ENCODE measurements around the gene CTSW.

Gene CTSW

GRCh38 chr11:65906602-65907001 is 27.0 kb downstream of the CTSW start:
- no peak for DNase-seq

GRCh38 chr11:65907878-65908277 is 28.2 kb downstream of the CTSW start:
- no peak for DNase-seq

GRCh38 chr11:65911682-65912568 is 32.3 kb downstream of the CTSW start:
- DNase-seq, result no peak

- no peak for DNase-seq
These were observed 33.2 kb downstream of the CTSW start for GRCh38 chr11:65912845-65913244.

- no peak for DNase-seq
These were observed 35.6 kb downstream of the CTSW start for GRCh38 chr11:65915101-65915820.

- no peak for DNase-seq
These were observed 36.2 kb downstream of the CTSW start for GRCh38 chr11:65915821-65916251.

DNA sequence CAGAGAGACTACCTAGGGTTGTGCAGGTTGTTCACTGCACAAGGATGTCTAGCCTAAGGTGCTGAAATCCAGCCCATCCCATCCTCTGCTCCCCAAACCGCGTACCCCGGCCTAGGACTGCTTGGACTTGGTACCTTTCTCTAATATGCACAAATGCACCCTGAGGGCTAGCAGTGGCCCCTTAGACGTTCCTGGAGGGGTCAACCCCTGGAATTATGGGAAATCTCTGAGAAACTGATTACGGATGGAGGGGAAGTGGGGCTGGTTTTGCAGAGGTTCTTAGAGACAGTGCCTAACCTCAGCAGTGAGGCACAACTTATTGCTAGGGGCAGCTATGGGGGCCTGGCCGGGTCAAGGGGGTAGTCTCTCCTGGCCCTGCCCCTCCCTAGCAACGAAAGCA is 36.8 kb downstream of the CTSW start:
- no peak for DNase-seq

DNA sequence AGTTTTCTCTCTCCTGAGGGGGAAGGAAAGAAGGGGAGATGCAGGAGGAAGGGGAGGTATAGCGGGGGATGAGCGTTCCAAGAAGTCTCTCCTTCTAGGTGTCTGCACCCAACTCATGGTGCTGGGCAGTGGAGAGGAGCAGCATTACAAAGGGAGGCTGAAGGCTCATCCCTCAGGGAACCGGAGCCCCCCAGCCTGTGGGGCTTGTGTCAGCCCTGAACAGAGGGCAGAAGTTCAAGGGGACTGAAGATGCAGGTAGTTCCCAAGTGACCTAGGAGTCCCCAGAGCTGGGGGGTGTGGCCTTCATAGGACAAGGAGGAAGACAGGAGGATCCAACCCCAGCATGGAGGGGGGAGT is 37.4 kb downstream of the CTSW start:
- DNase-seq, result no peak

GRCh38 chr11:65917434-65918210 is 38.0 kb downstream of the CTSW start:
- no peak for DNase-seq

DNA sequence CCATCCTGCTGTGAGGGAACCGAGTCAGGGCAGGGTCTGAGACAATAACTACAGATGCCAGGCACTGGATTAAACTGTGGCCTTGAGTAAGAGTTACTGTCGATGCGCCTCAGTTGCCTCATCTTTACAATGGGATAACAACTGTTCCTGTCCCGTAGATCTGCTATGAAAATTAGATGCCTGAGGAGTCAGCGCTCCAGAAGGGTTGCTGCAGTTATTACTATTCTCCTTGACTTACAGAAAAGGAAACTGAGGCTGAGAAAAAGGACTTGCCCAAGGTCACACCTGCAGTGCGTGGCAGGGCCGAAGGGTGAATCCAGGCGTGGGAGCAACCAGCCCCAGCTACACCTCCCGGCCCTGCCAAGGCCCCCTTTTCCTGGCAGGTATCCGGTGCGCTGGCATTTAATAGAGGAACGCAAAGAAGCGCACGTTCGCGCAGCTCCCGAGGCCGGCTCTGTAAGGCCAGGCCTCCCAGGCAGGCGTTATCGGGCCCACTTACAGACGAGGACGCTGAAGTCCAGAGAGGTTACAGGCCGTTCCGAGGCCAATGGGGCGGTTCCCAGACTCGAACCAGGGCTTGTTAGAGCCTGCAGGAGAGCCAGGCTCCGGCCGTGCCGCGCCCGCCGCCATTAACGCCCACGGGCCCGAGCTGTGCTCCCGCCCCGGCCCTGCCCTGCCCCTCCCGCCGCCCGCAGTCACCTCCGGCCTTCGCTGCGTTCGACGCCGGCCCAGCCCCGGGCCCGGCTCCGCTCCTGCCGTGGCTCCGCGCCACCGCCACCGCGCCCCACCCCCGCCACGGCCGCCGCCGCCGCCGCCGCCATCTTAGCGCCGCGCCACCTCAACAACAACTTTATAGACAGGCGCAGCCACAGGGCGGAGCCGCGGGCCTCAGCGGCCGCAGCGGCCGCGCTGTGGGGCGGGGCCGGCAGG is 38.8 kb downstream of the CTSW start, which contains the start of gene C11orf68:
TSS of gene C11orf68 (minus strand) at position 852 of the 930 bp plus-strand sequence. CDS start at position 821, 31 bp downstream.
- no peak for DNase-seq

DNA sequence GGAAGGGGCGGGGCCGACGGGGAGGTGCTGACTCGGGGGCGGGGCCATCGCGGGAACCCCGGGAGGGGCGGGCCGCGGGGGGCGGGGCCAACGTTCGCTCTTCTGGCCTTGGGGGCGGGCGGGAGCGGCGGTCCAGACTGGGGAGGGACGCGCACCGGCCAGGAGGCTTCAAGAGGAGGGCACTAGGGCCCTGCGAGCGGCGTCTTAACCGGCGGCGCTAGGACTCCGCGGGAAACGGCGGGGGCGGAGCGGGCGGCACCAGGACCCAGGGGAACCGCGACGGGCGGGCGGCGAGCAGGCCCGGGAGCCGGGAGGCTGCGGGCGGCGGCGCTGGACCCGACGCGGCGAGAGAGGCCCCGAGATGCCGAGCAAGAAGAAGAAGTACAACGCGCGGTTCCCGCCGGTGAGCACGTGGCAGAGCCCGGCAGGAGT is 39.5 kb downstream of the CTSW start, which contains the start of gene DRAP1:
TSS of gene DRAP1 (plus strand) at position 286 of the 432 bp plus-strand sequence. CDS start at position 362, 76 bp downstream.
- peak; percentile 98 to 99 for DNase-seq

GRCh38 chr11:65919573-65920371 is 40.1 kb downstream of the CTSW start:
- DNase-seq, result peak in 1 of 2 experiments; percentile 77

- DNase-seq, result no peak
These were observed 40.8 kb downstream of the CTSW start for GRCh38 chr11:65920372-65920802.

DNA sequence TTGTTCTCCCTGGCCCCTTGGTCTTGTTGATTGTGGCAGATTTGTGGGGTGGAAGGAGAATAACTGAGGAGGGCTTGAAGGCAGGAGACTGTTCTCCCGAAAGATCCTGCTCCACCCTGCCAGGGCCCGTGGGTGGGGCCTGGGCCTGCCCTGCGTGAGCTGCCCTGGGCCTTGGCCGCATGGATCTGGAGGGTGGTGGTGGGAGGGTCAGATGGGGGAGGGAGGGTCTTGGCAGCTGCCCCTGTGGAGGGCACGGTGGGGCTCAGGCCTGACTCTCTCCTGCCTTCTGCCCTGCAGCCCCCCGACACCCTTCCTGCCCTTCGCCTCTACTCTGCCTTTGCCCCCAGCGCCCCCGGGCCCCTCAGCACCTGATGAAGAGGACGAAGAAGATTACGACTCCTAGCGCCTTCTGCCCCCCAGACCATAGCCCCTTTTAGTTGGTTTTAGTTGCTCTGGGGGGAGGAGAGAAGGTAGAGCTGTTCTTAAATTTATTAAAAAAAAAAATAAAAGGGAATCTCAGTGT is 41.5 kb downstream of the CTSW start:
- no peak for DNase-seq

DNA sequence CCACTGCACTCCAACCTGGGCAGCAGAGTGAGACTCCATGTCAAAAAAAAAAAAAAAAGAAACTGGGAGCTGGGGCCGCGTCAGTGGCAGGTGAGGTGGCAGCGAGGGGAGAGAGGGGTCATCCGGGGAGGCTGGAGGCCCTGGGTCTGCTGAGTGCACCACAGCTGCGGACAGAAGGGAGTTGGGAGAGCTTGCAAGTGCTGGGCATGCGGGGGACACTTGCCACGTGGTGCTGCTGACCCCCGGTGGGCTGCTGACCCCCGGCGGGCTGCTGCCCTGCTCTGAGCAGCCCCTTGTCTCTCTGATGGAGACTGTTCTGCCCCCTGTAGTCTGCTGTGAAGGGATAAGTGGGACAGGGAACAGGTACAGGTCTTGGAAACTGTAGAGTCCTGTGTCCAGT is 42.2 kb downstream of the CTSW start:
- DNase-seq, result no peak

- DNase-seq, result no peak
These were observed 42.9 kb downstream of the CTSW start for GRCh38 chr11:65922565-65922964.

DNA sequence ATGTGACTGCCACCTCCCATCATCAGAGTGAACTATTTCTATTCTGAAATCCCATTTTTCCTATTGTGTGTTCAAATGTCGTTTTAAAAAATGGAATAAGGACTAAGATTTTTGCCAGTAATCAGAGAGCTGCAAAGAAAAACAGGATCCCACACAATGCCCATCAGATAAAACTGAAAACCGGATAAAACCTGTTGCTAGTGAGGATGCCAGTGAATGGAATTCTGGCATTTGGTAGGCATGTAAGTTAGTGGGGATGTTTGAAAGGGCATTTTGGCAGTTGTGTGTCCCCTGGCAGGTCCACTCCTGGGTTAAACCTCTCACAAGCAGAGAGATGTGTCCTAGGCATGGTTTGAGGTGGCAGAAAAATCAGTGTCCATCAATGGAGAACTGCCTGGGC is 45.8 kb downstream of the CTSW start:
- no peak for DNase-seq

DNA sequence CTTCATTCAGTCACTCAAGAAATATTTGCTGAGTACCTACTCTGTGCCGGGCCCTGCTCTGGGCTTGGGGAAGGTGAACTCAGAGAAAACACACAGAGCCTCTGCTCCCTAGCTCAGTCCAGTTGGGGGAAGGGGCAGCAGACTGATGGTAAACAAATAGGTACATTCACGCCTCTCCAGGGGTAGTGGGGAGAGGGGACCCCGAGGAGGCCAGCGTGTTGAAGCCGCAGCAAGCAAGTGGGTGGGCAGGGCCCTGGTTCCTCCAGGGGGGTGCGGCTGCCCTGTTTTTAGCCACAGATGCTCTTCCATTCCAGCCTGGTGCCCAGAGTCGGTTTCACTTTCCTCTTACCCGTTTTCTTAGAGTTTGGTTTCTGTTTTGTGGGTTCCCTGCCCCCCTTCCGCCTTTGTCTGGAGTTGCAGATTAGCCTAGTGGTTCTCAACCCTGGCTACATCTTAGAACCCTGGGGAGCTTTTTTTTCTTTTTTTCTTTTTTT is 48.3 kb downstream of the CTSW start:
- peak; percentile 76 to 79 for DNase-seq

- DNase-seq, result no peak
These were observed 49.0 kb downstream of the CTSW start for GRCh38 chr11:65928667-65929066.

DNA sequence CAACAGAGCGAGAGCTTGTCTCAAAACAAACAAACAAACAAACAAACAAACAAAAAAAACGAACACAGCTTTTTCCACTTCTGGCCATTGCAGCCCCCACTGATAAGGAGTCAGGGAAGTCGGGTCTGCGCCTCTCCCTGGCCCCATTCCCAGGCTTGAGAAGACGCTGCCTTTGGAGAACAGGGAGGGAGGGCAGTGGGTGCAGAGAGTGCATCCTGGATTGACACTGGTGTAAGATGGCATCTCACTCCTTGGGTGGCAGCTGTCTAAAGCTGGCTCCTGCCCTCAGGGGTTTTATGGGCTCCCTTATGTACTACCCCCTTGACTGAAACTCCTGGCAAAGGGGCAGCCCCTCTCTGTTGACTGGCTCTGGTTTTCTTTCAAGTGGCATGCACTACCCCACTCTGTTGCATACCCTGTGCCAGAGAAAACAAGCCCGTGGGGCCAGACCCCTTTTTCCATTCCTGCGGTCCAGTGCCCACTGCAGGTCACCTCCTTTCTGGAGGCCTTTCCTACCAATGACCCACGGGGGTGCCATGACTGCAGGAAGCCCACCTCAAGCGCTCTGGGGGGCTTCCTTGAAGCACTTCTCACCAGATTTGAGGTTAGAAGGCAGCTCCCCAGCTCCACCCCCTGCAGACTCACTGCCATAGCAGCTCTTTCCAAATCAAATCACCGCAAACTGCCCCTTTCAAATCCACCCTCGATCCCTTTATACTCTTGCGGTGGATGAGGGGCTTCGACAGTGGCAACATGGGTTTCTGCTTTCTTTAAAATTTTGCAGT is 52.3 kb downstream of the CTSW start:
- DNase-seq, result no peak
